Measurements from ENCODE around the gene THY1. TPM values are rescaled to one million over a fixed set of nuclear protein-coding genes. Genes with fewer than 3 reads are reported as not detected.

Gene THY1
- total and polyA plus RNA-seq, 4 experiments from 2014 or later: not detected

GRCh38 chr11:119423509-119424254, 710 bp upstream of the THY1 start:
- no peaks in the 10 kb centered on the region for H3K36me3 ChIP-seq (ENCODE audit: insufficient read depth, low read length)
- Mint-ChIP-seq H3K9me3 (peaks cover 0 to 1% (median 0%) of the 10 kb centered on the region in 8 donors), H3K27me3 (peaks cover 32 to 51% of the 10 kb centered on the region in 2 donors), H3K27ac (peak overlapping the region in 1 of 7 donors; percentile 82), H3K4me3 (peak overlapping the region in 5 of 8 donors; percentile 36 to 67 (median 54)), H3K4me1 (peaks cover 7 to 32% (median 20%) of the 10 kb centered on the region in 4 donors), H3K36me3 (no peaks in the 10 kb centered on the region)
- H3K9me3 ChIP-seq (ENCODE audit: control insufficient read depth in 1 of 2, low read length in 2 of 2): no peaks in the 10 kb centered on the region
- H3K4me1 ChIP-seq (ENCODE audit: insufficient read depth, low read length): peaks cover 25% of the 10 kb centered on the region
- no peak overlapping the region for H3K4me3 ChIP-seq (ENCODE audit: low read length in 2 of 2)
- H3K27ac ChIP-seq (ENCODE audit: low read depth, low read length): no peak overlapping the region
- no peak for DNase-seq
- ChIA-PET CTCF (ENCODE audit: partially characterized antibody) (no interaction called here), POLR2A (ENCODE audit: partially characterized antibody) (no interaction called here)
- intact Hi-C loops (cut with micrococcal nuclease): no loop called here
- H3K27me3 ChIP-seq (ENCODE audit: insufficient read depth, low read length): peaks cover 15% of the 10 kb centered on the region

DNA sequence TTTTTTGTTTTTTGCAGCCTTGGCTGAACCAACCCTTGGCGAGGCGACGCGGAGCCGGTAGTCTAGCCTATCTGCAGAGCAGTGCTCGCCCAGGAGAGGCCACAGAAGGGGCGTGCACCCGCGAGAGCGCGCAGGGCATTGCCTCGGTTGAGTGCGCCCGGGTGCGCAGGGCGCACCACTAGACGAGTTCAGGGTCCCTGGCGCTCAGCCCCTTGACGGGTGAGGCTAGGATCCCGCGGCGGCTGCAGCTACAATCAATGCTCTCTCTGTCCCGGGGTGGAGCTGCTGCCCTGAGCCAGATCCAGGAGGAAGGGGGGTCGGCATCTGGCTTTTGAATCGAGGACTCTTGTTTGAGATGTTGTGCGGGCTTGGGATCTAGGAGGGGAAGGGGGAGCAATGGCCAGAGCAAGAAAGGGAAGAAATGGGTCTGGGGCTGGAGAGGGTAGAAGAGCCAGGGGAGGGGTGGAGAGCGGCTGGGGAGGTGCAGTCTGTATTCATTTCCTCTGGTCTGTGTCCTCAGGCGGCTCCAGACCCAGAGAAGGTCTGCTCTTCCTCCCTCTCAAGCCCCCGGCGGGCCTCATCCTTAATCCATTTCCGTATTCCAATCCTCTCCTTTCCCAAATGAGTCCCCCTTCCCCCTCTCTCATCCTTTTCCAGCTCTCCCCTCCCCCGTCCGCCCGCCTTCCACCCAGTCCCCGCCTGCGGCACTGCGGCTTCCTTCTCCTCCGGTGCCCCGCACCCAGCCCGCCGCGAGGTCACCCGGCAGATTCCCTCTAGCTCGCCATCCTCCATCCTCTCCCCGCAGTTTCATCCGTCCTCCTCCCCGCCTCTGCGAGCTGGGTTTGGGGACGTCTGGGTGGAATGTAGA, 797 bp downstream of the THY1 start:
- Histone ChIP-seq H3K4me1 (ENCODE audit: insufficient read depth, low read length) (peaks cover 25% of the 10 kb centered on the region), H3K27me3 (ENCODE audit: insufficient read depth, low read length) (peaks cover 15% of the 10 kb centered on the region), H3K9me3 (ENCODE audit: control insufficient read depth in 1 of 2, low read length in 2 of 2) (no peaks in the 10 kb centered on the region), H3K36me3 (ENCODE audit: insufficient read depth, low read length) (no peaks in the 10 kb centered on the region), H3K4me3 (ENCODE audit: low read length in 2 of 2) (no peak overlapping the region), H3K27ac (ENCODE audit: low read depth, low read length) (no peak overlapping the region)
- peak overlapping the region in 2 of 7 donors; percentile 41 to 54 for H3K27ac Mint-ChIP-seq
- H3K36me3 Mint-ChIP-seq: no peaks in the 10 kb centered on the region
- H3K27me3 Mint-ChIP-seq: peaks cover 34 to 45% of the 10 kb centered on the region in 2 donors
- no peak for DNase-seq
- intact Hi-C loops (cut with micrococcal nuclease): no loop called here
- H3K4me1 Mint-ChIP-seq: peaks cover 7 to 32% (median 20%) of the 10 kb centered on the region in 4 donors
- ChIA-PET POLR2A (ENCODE audit: partially characterized antibody) (no interaction called here), CTCF (ENCODE audit: partially characterized antibody) (no interaction called here)
- peak overlapping the region; percentile 48 to 94 (median 70) for H3K4me3 Mint-ChIP-seq
- H3K9me3 Mint-ChIP-seq: peaks cover 0 to 1% (median 0%) of the 10 kb centered on the region in 8 donors

DNA sequence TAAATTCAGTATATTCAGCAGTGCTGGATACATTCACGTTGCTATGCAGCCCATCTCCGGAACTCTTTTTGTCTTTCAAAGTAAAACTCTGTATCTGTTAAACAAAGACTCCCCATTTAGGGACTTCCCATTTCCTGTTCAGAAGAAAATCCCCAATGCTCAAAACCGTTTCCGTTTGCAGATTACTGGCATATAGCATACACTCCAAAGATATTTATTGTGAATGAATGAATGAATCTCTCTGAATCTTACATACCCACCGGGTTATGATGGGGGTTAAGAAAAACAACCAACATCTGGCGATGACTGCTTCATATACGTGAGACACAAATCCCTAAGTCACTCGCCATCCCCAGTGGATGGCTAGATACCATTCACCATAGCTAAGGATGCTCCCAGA, 1.6 kb downstream of the THY1 start:
- H3K4me3 Mint-ChIP-seq: peak overlapping the region in 3 of 8 donors; percentile 33 to 94 (median 46)
- H3K4me1 ChIP-seq (ENCODE audit: insufficient read depth, low read length): peaks cover 23% of the 10 kb centered on the region
- no peaks in the 10 kb centered on the region for H3K9me3 ChIP-seq (ENCODE audit: control insufficient read depth in 1 of 2, low read length in 2 of 2)
- H3K4me1 Mint-ChIP-seq: peaks cover 5 to 30% (median 18%) of the 10 kb centered on the region in 4 donors
- H3K27me3 ChIP-seq (ENCODE audit: insufficient read depth, low read length): peaks cover 15% of the 10 kb centered on the region
- peaks cover 33 to 43% of the 10 kb centered on the region in 2 donors for H3K27me3 Mint-ChIP-seq
- no peaks in the 10 kb centered on the region for H3K36me3 ChIP-seq (ENCODE audit: insufficient read depth, low read length)
- intact Hi-C loops (cut with micrococcal nuclease): no loop called here
- H3K27ac Mint-ChIP-seq: peak overlapping the region in 1 of 7 donors; percentile 35
- H3K9me3 Mint-ChIP-seq: no peaks in the 10 kb centered on the region
- no peak for DNase-seq
- ChIA-PET POLR2A (ENCODE audit: partially characterized antibody) (no interaction called here), CTCF (ENCODE audit: partially characterized antibody) (no interaction called here)
- no peaks in the 10 kb centered on the region for H3K36me3 Mint-ChIP-seq
- no peak overlapping the region for H3K4me3 ChIP-seq (ENCODE audit: low read length in 2 of 2)
- no peak overlapping the region for H3K27ac ChIP-seq (ENCODE audit: low read depth, low read length)

DNA sequence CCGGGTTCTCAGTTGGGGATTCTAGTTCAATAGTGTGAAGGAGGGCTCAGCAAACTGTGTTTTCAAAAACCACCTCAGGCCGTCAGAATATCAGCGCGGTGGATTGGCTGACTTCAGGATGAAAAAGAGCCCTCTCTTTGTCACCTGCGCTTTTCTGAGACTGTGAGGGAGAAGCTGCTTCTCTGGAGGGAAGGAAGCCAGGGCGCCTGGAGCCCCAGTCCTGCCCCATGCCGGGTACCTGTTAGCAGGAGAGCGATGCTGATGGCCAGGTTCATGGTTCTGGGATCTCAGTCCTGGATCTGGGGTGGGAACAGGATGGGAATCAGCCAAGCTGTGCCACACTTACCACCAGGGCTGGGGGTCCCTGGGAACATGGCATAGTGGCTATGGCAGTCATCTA, 2.3 kb downstream of the THY1 start:
- Histone ChIP-seq H3K9me3 (ENCODE audit: control insufficient read depth in 1 of 2, low read length in 2 of 2) (no peaks in the 10 kb centered on the region), H3K27me3 (ENCODE audit: insufficient read depth, low read length) (peaks cover 15% of the 10 kb centered on the region), H3K36me3 (ENCODE audit: insufficient read depth, low read length) (no peaks in the 10 kb centered on the region), H3K4me3 (ENCODE audit: low read length in 2 of 2) (no peak overlapping the region), H3K4me1 (ENCODE audit: insufficient read depth, low read length) (peaks cover 20% of the 10 kb centered on the region), H3K27ac (ENCODE audit: low read depth, low read length) (no peak overlapping the region)
- peaks cover 4 to 25% (median 14%) of the 10 kb centered on the region in 4 donors for H3K4me1 Mint-ChIP-seq
- intact Hi-C loops (cut with micrococcal nuclease): no loop called here
- peaks cover 33 to 38% of the 10 kb centered on the region in 2 donors for H3K27me3 Mint-ChIP-seq
- H3K4me3 Mint-ChIP-seq: no peak overlapping the region
- no peaks in the 10 kb centered on the region for H3K9me3 Mint-ChIP-seq
- DNase-seq: no peak
- H3K27ac Mint-ChIP-seq: no peak overlapping the region
- ChIA-PET CTCF (ENCODE audit: partially characterized antibody) (no interaction called here), POLR2A (ENCODE audit: partially characterized antibody) (no interaction called here)
- no peaks in the 10 kb centered on the region for H3K36me3 Mint-ChIP-seq

GRCh38 chr11:119419834-119420492, 3.0 kb downstream of the THY1 start:
- no peaks in the 10 kb centered on the region for H3K9me3 ChIP-seq (ENCODE audit: control insufficient read depth in 1 of 2, low read length in 2 of 2)
- Mint-ChIP-seq H3K4me1 (peaks cover 4 to 25% (median 14%) of the 10 kb centered on the region in 4 donors), H3K27ac (no peak overlapping the region), H3K27me3 (peaks cover 32 to 38% of the 10 kb centered on the region in 2 donors), H3K36me3 (no peaks in the 10 kb centered on the region), H3K4me3 (no peak overlapping the region), H3K9me3 (peaks cover 0 to 3% (median 0%) of the 10 kb centered on the region in 8 donors)
- H3K27ac ChIP-seq (ENCODE audit: low read depth, low read length): no peak overlapping the region
- H3K27me3 ChIP-seq (ENCODE audit: insufficient read depth, low read length): peaks cover 15% of the 10 kb centered on the region
- H3K36me3 ChIP-seq (ENCODE audit: insufficient read depth, low read length): no peaks in the 10 kb centered on the region
- intact Hi-C loops (cut with micrococcal nuclease): no loop called here
- DNase-seq: no peak
- peaks cover 20% of the 10 kb centered on the region for H3K4me1 ChIP-seq (ENCODE audit: insufficient read depth, low read length)
- no peak overlapping the region for H3K4me3 ChIP-seq (ENCODE audit: low read length in 2 of 2)
- POLR2A ChIA-PET (ENCODE audit: partially characterized antibody): no interaction called here
- CTCF ChIA-PET (ENCODE audit: partially characterized antibody): no interaction called here

DNA sequence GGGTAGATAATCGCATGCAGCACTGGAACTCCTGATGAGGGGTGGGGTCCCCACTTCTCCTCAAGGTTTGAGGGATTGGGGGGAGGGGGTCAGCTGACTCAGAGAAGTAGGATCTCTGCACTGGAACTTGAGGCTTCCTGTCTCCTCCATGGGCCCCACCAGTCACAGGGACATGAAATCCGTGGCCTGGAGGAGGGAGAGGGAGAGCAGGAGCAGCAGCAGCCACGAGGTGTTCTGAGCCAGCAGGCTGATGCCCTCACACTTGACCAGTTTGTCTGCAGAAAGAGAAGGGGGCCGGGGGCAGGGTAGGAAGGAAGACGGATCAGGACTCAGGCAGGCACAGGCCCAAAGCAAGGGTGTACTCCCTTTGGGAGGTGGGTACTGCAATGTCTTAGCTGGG, 3.7 kb downstream of the THY1 start:
- no peak overlapping the region for H3K4me3 Mint-ChIP-seq
- no peak for DNase-seq
- Histone ChIP-seq H3K27ac (ENCODE audit: low read depth, low read length) (no peak overlapping the region), H3K4me1 (ENCODE audit: insufficient read depth, low read length) (peaks cover 20% of the 10 kb centered on the region), H3K9me3 (ENCODE audit: control insufficient read depth in 1 of 2, low read length in 2 of 2) (no peaks in the 10 kb centered on the region), H3K4me3 (ENCODE audit: low read length in 2 of 2) (no peak overlapping the region), H3K27me3 (ENCODE audit: insufficient read depth, low read length) (peaks cover 15% of the 10 kb centered on the region), H3K36me3 (ENCODE audit: insufficient read depth, low read length) (no peaks in the 10 kb centered on the region)
- H3K27me3 Mint-ChIP-seq: peaks cover 30 to 32% of the 10 kb centered on the region in 2 donors
- ChIA-PET POLR2A (ENCODE audit: partially characterized antibody) (no interaction called here), CTCF (ENCODE audit: partially characterized antibody) (no interaction called here)
- H3K27ac Mint-ChIP-seq: no peak overlapping the region
- H3K36me3 Mint-ChIP-seq: no peaks in the 10 kb centered on the region
- intact Hi-C loops (cut with micrococcal nuclease): no loop called here
- H3K4me1 Mint-ChIP-seq: peaks cover 4 to 23% (median 14%) of the 10 kb centered on the region in 4 donors
- peaks cover 0 to 5% (median 3%) of the 10 kb centered on the region in 8 donors for H3K9me3 Mint-ChIP-seq

DNA sequence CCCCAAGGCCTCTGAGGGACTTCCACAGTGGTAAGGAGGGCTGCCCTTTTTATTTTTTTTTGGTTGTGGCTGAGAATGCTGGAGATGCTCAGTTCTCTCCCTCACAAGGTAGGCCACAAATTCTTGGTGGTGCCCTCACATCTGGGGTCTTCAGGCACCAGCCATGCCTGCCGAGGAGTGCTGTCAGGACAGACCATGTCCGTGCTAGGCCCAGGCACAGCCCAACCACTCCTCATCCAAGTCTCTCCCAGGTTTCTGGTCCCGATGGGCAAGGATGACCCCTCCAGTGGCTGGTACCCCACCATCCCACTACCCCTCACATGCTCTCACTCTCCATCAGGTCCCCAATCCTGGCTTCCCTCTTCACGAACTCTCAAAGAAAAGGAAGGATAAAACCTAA, 4.2 kb downstream of the THY1 start:
- ChIA-PET CTCF (ENCODE audit: partially characterized antibody) (no interaction called here), POLR2A (ENCODE audit: partially characterized antibody) (no interaction called here)
- Histone ChIP-seq H3K27ac (ENCODE audit: low read depth, low read length) (no peak overlapping the region), H3K4me3 (ENCODE audit: low read length in 2 of 2) (no peak overlapping the region), H3K27me3 (ENCODE audit: insufficient read depth, low read length) (peaks cover 11% of the 10 kb centered on the region), H3K9me3 (ENCODE audit: control insufficient read depth in 1 of 2, low read length in 2 of 2) (no peaks in the 10 kb centered on the region), H3K36me3 (ENCODE audit: insufficient read depth, low read length) (no peaks in the 10 kb centered on the region), H3K4me1 (ENCODE audit: insufficient read depth, low read length) (peaks cover 20% of the 10 kb centered on the region)
- Mint-ChIP-seq H3K9me3 (peaks cover 0 to 5% (median 3%) of the 10 kb centered on the region in 8 donors), H3K27me3 (peaks cover 27 to 30% of the 10 kb centered on the region in 2 donors), H3K4me3 (no peak overlapping the region), H3K27ac (no peak overlapping the region), H3K4me1 (peaks cover 4 to 20% (median 13%) of the 10 kb centered on the region in 4 donors), H3K36me3 (no peaks in the 10 kb centered on the region)
- no peak for DNase-seq
- intact Hi-C loops (cut with micrococcal nuclease): no loop called here

Data from CD4-positive, alpha-beta memory T cell (primary cell).